ENCODE measurements around the gene BICRA.

The BICRA gene

DNA sequence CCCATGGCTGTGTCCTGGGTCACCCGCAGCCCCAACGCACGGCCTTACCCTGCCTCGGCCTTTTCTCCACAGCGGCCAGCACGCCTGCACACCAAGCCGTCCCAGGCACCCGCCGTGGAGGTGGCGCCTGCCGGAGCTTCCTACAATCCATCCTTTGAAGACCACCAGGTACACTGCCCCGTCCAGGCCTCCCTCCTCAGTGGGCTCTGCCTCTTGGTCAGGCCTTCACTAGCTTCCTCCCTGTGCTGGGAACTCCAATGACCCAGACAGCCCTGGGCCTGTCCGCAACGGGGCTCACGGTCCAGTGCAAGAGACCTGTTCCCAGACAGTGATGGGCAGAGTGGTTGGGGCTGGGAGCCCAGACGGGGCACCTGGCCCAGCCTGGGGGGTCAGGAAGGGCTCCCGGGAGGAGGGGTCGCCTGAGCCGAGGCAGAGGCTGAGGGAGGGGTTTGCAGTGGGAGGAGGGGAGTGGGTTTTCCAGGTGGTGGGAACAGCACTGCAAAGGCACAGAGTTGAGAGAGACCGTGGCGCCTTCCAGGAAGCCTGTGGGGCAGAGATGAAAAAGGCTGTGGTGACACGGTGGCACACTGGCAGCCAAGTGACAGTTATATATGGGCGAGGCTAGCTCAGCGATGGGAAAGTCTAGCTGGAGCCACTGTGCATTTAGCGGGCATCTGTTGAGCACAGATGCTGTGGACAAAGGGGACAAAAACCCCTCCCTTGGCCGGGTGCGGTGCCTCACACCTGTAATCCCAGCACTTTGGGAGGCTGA lies 143.7 kb downstream of the BICRA start:
- no peak for DNase-seq

Data from activated gamma-delta T cell (primary cell).